T-helper 2 cell (primary cell): ENCODE data around the gene ARHGAP4.

Experiments
- DNase-seq, 5 experiments: peaks; one replicate each; pipeline versions ENCODE4 v3.0.0 to v3.0.0-alpha.2; 2012 to 2022

Gene ARHGAP4

GRCh38 chrX:153878345-153878744 lies 47.7 kb downstream of the ARHGAP4 start:
- DNase-seq, result no peak

- DNase-seq, result no peak
These were observed 48.3 kb downstream of the ARHGAP4 start for GRCh38 chrX:153877571-153878261.

- no peak for DNase-seq
These were observed 50.0 kb downstream of the ARHGAP4 start for GRCh38 chrX:153876112-153876491.

GRCh38 chrX:153875391-153876111 lies 50.5 kb downstream of the ARHGAP4 start:
- peak; percentile 33 to 61 (median 43) for DNase-seq

GRCh38 chrX:153874366-153875125 lies 51.5 kb downstream of the ARHGAP4 start:
- no peak for DNase-seq

- DNase-seq, result no peak
These were observed 52.0 kb downstream of the ARHGAP4 start for GRCh38 chrX:153874085-153874365.

GRCh38 chrX:153873282-153874084 lies 52.6 kb downstream of the ARHGAP4 start:
- no peak for DNase-seq

GRCh38 chrX:153871946-153872878 lies 53.9 kb downstream of the ARHGAP4 start:
- no peak for DNase-seq

- DNase-seq, result no peak
These were observed 54.6 kb downstream of the ARHGAP4 start for GRCh38 chrX:153871451-153871850.

- DNase-seq, result no peak
These were observed 55.2 kb downstream of the ARHGAP4 start for GRCh38 chrX:153870791-153871360.

GRCh38 chrX:153870288-153870690 lies 55.8 kb downstream of the ARHGAP4 start:
- DNase-seq, result no peak

- no peak for DNase-seq
These were observed 56.4 kb downstream of the ARHGAP4 start for GRCh38 chrX:153869473-153870287.

- no peak for DNase-seq
These were observed 57.2 kb downstream of the ARHGAP4 start for GRCh38 chrX:153868576-153869472.

- DNase-seq, result no peak
These were observed 58.4 kb downstream of the ARHGAP4 start for GRCh38 chrX:153867671-153868070.

GRCh38 chrX:153867139-153867538 lies 58.9 kb downstream of the ARHGAP4 start:
- no peak for DNase-seq

- DNase-seq, result no peak
These were observed 59.6 kb downstream of the ARHGAP4 start for GRCh38 chrX:153866302-153867019.

- no peak for DNase-seq
These were observed 60.4 kb downstream of the ARHGAP4 start for GRCh38 chrX:153865685-153866084.

GRCh38 chrX:153865321-153865580 lies 60.8 kb downstream of the ARHGAP4 start:
- no peak for DNase-seq
